OCI-LY7 (cell line): ENCODE measurements around the gene NACC1. TPM values are rescaled to one million over a fixed set of nuclear protein-coding genes. Genes with fewer than 3 reads are reported as not detected.

Experiments used
- BruUV-seq: library from RNA; stranded (reverse); fragments of 400-500 nt; replicated peaks from 2 replicates; lab custom pipeline; 2021; lab: Mats Ljungman, UMichigan
- CTCF ChIA-PET: fragments of 300-600 bp; sonication (Branson Sonifier 250); formaldehyde crosslinking; loops from one replicate; lab custom pipeline; 2022; ENCODE audit warnings: antibody characterized with exemption; ENCODE audit not compliant: unreplicated experiment; lab: Charles Lee
- POLR2A ChIA-PET: fragments of 300-600 bp; sonication (Branson Sonifier 250); formaldehyde crosslinking; loops from one replicate; lab custom pipeline; 2022; ENCODE audit warnings: antibody characterized with exemption; lab: Charles Lee
- DNase-seq: peaks from one replicate; pipeline ENCODE4 v3.0.0-alpha.2; 2015; ENCODE audit warnings: low spot score
- H2AFZ ChIP-seq: fragments of 200-600 bp; sonication (generic), shearing (Covaris generic); 2 replicates; pipeline ENCODE4 v1.6.1; 2014; ENCODE audit warnings: mild to moderate bottlenecking, antibody characterized with exemption, low read length, moderate library complexity
- H3K27ac ChIP-seq: fragments of 200-600 bp; sonication (generic); 2 replicates; pipeline ENCODE4 v1.5.1; 2014; ENCODE audit warnings: mixed run types, low read depth, mild to moderate bottlenecking, moderate library complexity, low read length, inconsistent platforms; ENCODE audit not compliant: poor library complexity, severe bottlenecking
- H3K36me3 ChIP-seq: fragments of 200-600 bp; sonication (generic); 2 replicates; pipeline ENCODE4 v1.6.1; 2014; ENCODE audit warnings: mild to moderate bottlenecking, antibody characterized with exemption, low read length, moderate library complexity, mixed read lengths; ENCODE audit not compliant: insufficient read depth
- H3K4me1 ChIP-seq: fragments of 200-600 bp; sonication (generic); 2 replicates; pipeline ENCODE4 v1.5.1; 2014; ENCODE audit warnings: mild to moderate bottlenecking, low read length; ENCODE audit not compliant: insufficient read depth, poor library complexity, severe bottlenecking
- H3K4me2 ChIP-seq: fragments of 200-600 bp; sonication (generic); 2 replicates; pipeline ENCODE4 v1.6.1; 2014; ENCODE audit warnings: mild to moderate bottlenecking, low read length
- H3K4me3 ChIP-seq: fragments of 200-600 bp; sonication (generic); 2 replicates; pipeline ENCODE4 v1.5.1; 2014; ENCODE audit warnings: mild to moderate bottlenecking, low read depth, low read length; ENCODE audit not compliant: poor library complexity, severe bottlenecking
- H3K79me2 ChIP-seq: fragments of 200-600 bp; sonication (generic); 2 replicates; pipeline ENCODE4 v1.6.1; 2016; ENCODE audit warnings: low read depth, mild to moderate bottlenecking, low read length, moderate library complexity, mixed read lengths; ENCODE audit not compliant: insufficient read depth
- H3K9me2 ChIP-seq: fragments of 200-600 bp; sonication (generic); 2 replicates; pipeline ENCODE4 v1.6.1; 2016; ENCODE audit warnings: mild to moderate bottlenecking, low read length, mixed read lengths; ENCODE audit not compliant: insufficient read depth
- H3K9me3 ChIP-seq: fragments of 200-600 bp; sonication (generic); 2 replicates; pipeline ENCODE4 v1.6.1; 2014; ENCODE audit warnings: mild to moderate bottlenecking, mixed run types, low read length, mixed read lengths
- H4K20me1 ChIP-seq: fragments of 200-600 bp; sonication (generic); 2 replicates; pipeline ENCODE4 v1.6.1; 2014; ENCODE audit warnings: mild to moderate bottlenecking, antibody characterized with exemption, low read length, moderate library complexity, mixed read lengths; ENCODE audit not compliant: insufficient read depth
- CTCF ChIP-seq: fragments of 200-600 bp; sonication (generic); conservative IDR thresholded peaks from 2 replicates; pipeline ENCODE4 v1.5.1; 2014; ENCODE audit warnings: mild to moderate bottlenecking, antibody characterized with exemption, low read length, moderate library complexity, mixed read lengths
- EZH2phosphoT487 ChIP-seq: fragments of 200-600 bp; sonication (generic); IDR thresholded peaks from 2 replicates; pipeline ENCODE4 v1.6.1; 2018; ENCODE audit warnings: low read depth, borderline replicate concordance, mild to moderate bottlenecking, mixed run types, antibody characterized with exemption, low read length, moderate library complexity, mixed read lengths
- intact Hi-C: fragments of 100-400 bp; cut with micrococcal nuclease; formaldehyde crosslinking; loops from one replicate; pipeline ENCODE4 v1.10.0; 2022; ENCODE audit not compliant: unreplicated experiment
- total RNA-seq, 2 experiments: library from RNA; depleted of rRNA in 1 of 2; stranded (reverse); fragments of >200 nt in 1 of 2; shearing (Covaris generic) in 1 of 2; gene quantifications; 2 replicates each; pipeline ENCODE4 v1.2.3, GENCODE V29; 2014 to 2022

NACC1 gene
- total RNA-seq, 2 experiments from 2014 or later, result 52.9 to 56.3 TPM

- Histone ChIP-seq H3K9me3 (no peaks in the 10 kb centered on the region), H3K4me1 (peaks cover under 1% of the 10 kb centered on the region), H3K4me2 (no peak overlapping the region), H3K79me2 (no peaks in the 10 kb centered on the region), H2AFZ (no peak overlapping the region), H3K36me3 (no peaks in the 10 kb centered on the region), H3K9me2 (no peaks in the 10 kb centered on the region), H4K20me1 (no peaks in the 10 kb centered on the region), H3K27ac (no peak overlapping the region), H3K4me3 (no peak overlapping the region)
- DNase-seq, result no peak
- ChIA-PET POLR2A (interaction anchor here (1.0 kb wide), 1 partner anchor 22 kb away, joined by 4 read pairs; no protein-coding TSS in a partner anchor), CTCF (no interaction called here)
- intact Hi-C loops, result no loop called here
- no TSS peak for BruUV-seq
- TF ChIP-seq EZH2phosphoT487 (no peak), CTCF (peak; percentile 68)
Measured at GRCh38 chr19:13082192-13083007, 35.7 kb upstream of the NACC1 start.

- TF ChIP-seq CTCF, result no peak
- no peak for TF ChIP-seq EZH2phosphoT487
- no TSS peak for BruUV-seq
- Histone ChIP-seq H3K4me1 (no peaks in the 10 kb centered on the region), H3K4me3 (no peak overlapping the region), H3K9me3 (no peaks in the 10 kb centered on the region), H3K27ac (no peak overlapping the region), H3K36me3 (no peaks in the 10 kb centered on the region), H3K4me2 (no peak overlapping the region), H3K9me2 (no peaks in the 10 kb centered on the region), H2AFZ (no peak overlapping the region), H4K20me1 (no peaks in the 10 kb centered on the region), H3K79me2 (no peaks in the 10 kb centered on the region)
- intact Hi-C loops, result no loop called here
- POLR2A ChIA-PET, result interaction anchor here (1.0 kb wide), 1 partner anchor 22 kb away, joined by 4 read pairs; no protein-coding TSS in a partner anchor
- CTCF ChIA-PET, result no interaction called here
- no peak for DNase-seq
Measured at GRCh38 chr19:13083008-13083404, 35.1 kb upstream of the NACC1 start.

- BruUV-seq, result no TSS peak
- H3K9me3 ChIP-seq, result no peaks in the 10 kb centered on the region
- TF ChIP-seq EZH2phosphoT487, result no peak
- no peak for TF ChIP-seq CTCF
- H4K20me1 ChIP-seq, result no peaks in the 10 kb centered on the region
- CTCF ChIA-PET, result no interaction called here
- POLR2A ChIA-PET, result interaction anchor here (1.0 kb wide), 1 partner anchor 21 kb away, joined by 4 read pairs; no protein-coding TSS in a partner anchor
- no peak for DNase-seq
- no peak overlapping the region for H3K4me2 ChIP-seq
- H3K4me1 ChIP-seq, result no peaks in the 10 kb centered on the region
- intact Hi-C loops, result no loop called here
- no peaks in the 10 kb centered on the region for H3K36me3 ChIP-seq
- H3K27ac ChIP-seq, result no peak overlapping the region
- no peak overlapping the region for H2AFZ ChIP-seq
- no peaks in the 10 kb centered on the region for H3K79me2 ChIP-seq
- no peak overlapping the region for H3K4me3 ChIP-seq
- no peaks in the 10 kb centered on the region for H3K9me2 ChIP-seq
Measured at GRCh38 chr19:13083627-13084026, 34.4 kb upstream of the NACC1 start.
